Measurements from ENCODE around the gene ZCCHC18.

ZCCHC18 gene

GRCh38 chrX:104134583-104135261 is 22.4 kb downstream of the ZCCHC18 start:
- DNase-seq = no peak

GRCh38 chrX:104135677-104136076 is 23.4 kb downstream of the ZCCHC18 start:
- DNase-seq = no peak

- DNase-seq = peak; percentile 68
These were observed 24.1 kb downstream of the ZCCHC18 start for GRCh38 chrX:104136241-104137019.

GRCh38 chrX:104137496-104137895 is 25.2 kb downstream of the ZCCHC18 start:
- DNase-seq = no peak

- no peak for DNase-seq
These were observed 28.9 kb downstream of the ZCCHC18 start for GRCh38 chrX:104141087-104141760.

- DNase-seq = no peak
These were observed 38.7 kb downstream of the ZCCHC18 start for GRCh38 chrX:104151037-104151436.

- peak; percentile 73 for DNase-seq
These were observed 44.6 kb downstream of the ZCCHC18 start, which contains the start of gene SLC25A53 for GRCh38 chrX:104156630-104157529. SLC25A53 (minus strand) TSS chrX:104157009; CDS start chrX:104105257, 51,752 bp downstream.
